PC-9 (cell line): ENCODE results near the gene GARNL3.

Experiments
- EZH2 ChIP-seq: fragments of 200-600 bp; sonication (generic); IDR thresholded peaks from 2 replicates; pipeline ENCODE4 v1.8.0; 2017; ENCODE audit warnings: antibody characterized with exemption, low read depth
- TF ChIP-seq, protein P1 (sequence below): fragments of 200-600 bp; sonication (generic); conservative IDR thresholded peaks from 2 replicates; pipeline ENCODE4 v1.6.1; 2017; ENCODE audit warnings: mixed run types, antibody characterized with exemption, mild to moderate bottlenecking, moderate library complexity

DNA sequence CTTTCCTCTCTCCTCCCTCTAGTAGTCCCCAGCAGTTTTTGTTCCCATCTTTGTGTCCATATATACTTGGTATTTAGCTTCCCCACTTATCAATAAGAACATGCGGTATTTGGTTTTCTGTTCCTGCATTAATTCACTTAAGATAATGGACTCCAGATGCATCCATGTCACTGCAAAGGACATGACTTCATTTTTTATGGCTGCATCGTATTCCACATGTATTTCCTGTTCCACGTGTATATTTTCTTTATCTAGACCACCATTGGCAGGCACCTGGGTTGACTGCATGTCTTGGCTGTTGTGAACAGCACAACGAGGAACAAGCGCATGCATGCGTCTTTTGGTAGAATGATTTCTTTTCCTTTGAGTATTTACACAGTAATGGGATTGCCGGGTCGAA is 165.8 kb downstream of the GARNL3 start:
- TF ChIP-seq EZH2 = no peak
- TF ChIP-seq, protein P1, sequence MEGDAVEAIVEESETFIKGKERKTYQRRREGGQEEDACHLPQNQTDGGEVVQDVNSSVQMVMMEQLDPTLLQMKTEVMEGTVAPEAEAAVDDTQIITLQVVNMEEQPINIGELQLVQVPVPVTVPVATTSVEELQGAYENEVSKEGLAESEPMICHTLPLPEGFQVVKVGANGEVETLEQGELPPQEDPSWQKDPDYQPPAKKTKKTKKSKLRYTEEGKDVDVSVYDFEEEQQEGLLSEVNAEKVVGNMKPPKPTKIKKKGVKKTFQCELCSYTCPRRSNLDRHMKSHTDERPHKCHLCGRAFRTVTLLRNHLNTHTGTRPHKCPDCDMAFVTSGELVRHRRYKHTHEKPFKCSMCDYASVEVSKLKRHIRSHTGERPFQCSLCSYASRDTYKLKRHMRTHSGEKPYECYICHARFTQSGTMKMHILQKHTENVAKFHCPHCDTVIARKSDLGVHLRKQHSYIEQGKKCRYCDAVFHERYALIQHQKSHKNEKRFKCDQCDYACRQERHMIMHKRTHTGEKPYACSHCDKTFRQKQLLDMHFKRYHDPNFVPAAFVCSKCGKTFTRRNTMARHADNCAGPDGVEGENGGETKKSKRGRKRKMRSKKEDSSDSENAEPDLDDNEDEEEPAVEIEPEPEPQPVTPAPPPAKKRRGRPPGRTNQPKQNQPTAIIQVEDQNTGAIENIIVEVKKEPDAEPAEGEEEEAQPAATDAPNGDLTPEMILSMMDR = no peak
